WERI-Rb-1 (cell line): Measurements from ENCODE around the gene ABHD14A.
"Not testable (repeated sequence)": the region's sequence is repeated elsewhere in the genome, so short reads cannot be mapped to it uniquely, and the experiment has no call there.

Source experiments
- DNase-seq: peaks from one replicate; pipeline ENCODE4 v3.0.0-alpha.2; 2020
- H3K27ac ChIP-seq: fragments of 250-450 bp; sonication (Bioruptor Pico); 2 replicates; pipeline ENCODE4 v1.5.1; 2020; ENCODE audit warnings: mild to moderate bottlenecking, moderate library complexity
- H3K27me3 ChIP-seq: fragments of 250-450 bp; sonication (Bioruptor Pico); 2 replicates; pipeline ENCODE4 v1.5.1; 2021; ENCODE audit warnings: mild to moderate bottlenecking, low read depth, moderate library complexity; ENCODE audit not compliant: insufficient read depth, severe bottlenecking
- H3K36me3 ChIP-seq: fragments of 250-450 bp; sonication (Bioruptor Pico); 2 replicates; pipeline ENCODE4 v1.5.1; 2020; ENCODE audit warnings: mild to moderate bottlenecking, moderate library complexity
- H3K4me3 ChIP-seq: 2 replicates; pipeline ENCODE4 v1.5.1; 2011; ENCODE audit warnings: low read depth, mild to moderate bottlenecking, control low read depth, low read length
- H3K9me3 ChIP-seq: fragments of 250-450 bp; sonication (Bioruptor Pico); 2 replicates; pipeline ENCODE4 v1.5.1; 2021; ENCODE audit warnings: mild to moderate bottlenecking, moderate library complexity; ENCODE audit not compliant: severe bottlenecking
- TF ChIP-seq, protein P1 (sequence below): IDR thresholded peaks from 2 replicates; pipeline ENCODE4 v1.5.1; 2011; ENCODE audit warnings: low read depth, mild to moderate bottlenecking, control low read depth, inconsistent platforms, low read length

The ABHD14A gene

DNA sequence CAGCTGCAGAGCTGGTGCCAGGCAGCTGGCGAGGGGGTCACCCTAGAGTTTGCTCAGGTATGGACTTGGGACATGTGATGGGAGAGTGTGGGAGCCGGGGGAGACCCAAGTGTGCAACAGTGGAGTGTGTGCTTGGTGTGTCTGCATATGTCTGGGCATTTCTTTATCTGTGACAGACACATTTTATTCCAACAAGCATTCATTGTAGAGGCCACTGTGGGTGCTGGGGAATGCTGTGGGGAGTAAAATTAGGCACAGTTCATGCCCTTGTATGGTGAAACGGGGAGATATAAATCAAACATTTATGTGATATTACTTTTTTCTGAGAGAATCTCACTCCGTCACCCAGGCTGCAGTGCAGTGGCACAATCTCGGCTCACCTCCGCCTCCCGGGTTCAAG is 12.7 kb downstream of the ABHD14A start:
- H3K27ac ChIP-seq = no peak overlapping the region
- H3K27me3 ChIP-seq = no peaks in the 10 kb centered on the region
- no peak for DNase-seq

DNA sequence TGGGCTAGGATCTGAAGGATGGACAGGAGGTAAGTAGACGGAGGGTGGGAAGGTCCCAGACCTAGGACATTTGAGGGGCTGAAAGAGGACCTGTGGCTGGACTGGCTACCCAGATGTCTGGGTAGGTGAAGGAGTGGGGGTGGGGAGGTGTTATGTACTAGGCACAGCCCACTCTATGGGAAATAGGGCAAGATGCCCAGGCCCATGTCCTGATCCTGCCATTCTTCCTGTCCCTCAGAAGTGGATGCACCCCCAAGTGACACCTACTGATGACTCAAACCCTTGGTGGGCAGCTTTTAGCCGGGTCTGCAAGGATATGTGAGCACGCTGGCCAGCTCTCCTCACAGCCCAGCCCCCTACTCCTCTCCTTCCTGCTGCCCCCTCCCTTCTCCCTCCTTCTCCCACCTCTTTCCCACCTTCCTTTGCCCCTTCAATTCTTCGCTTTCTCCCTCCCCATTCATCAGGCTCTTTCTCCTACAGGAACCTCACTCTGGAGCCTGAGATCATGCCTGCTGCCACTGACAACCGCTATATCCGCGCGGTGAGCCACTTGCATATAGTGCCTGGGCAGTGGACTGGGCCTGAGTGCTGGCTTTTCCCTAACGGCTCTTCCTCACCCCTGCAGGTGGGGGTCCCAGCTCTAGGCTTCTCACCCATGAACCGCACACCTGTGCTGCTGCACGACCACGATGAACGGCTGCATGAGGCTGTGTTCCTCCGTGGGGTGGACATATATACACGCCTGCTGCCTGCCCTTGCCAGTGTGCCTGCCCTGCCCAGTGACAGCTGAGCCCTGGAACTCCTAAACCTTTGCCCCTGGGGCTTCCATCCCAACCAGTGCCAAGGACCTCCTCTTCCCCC is 13.7 kb downstream of the ABHD14A start:
- TF ChIP-seq, protein P1, sequence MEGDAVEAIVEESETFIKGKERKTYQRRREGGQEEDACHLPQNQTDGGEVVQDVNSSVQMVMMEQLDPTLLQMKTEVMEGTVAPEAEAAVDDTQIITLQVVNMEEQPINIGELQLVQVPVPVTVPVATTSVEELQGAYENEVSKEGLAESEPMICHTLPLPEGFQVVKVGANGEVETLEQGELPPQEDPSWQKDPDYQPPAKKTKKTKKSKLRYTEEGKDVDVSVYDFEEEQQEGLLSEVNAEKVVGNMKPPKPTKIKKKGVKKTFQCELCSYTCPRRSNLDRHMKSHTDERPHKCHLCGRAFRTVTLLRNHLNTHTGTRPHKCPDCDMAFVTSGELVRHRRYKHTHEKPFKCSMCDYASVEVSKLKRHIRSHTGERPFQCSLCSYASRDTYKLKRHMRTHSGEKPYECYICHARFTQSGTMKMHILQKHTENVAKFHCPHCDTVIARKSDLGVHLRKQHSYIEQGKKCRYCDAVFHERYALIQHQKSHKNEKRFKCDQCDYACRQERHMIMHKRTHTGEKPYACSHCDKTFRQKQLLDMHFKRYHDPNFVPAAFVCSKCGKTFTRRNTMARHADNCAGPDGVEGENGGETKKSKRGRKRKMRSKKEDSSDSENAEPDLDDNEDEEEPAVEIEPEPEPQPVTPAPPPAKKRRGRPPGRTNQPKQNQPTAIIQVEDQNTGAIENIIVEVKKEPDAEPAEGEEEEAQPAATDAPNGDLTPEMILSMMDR = no peak
- no peak for DNase-seq
- Histone ChIP-seq H3K27ac (no peak overlapping the region), H3K4me3 (no peak overlapping the region), H3K36me3 (peaks cover 31% of the 10 kb centered on the region), H3K27me3 (no peaks in the 10 kb centered on the region), H3K9me3 (no peaks in the 10 kb centered on the region)

More for the DNA sequence above, 12.7 kb downstream of the ABHD14A start:
- H3K36me3 ChIP-seq = peaks cover 22% of the 10 kb centered on the region
- TF ChIP-seq, protein P1 = no peak
- no peaks in the 10 kb centered on the region for H3K9me3 ChIP-seq
- H3K4me3 ChIP-seq = no peak overlapping the region

DNA sequence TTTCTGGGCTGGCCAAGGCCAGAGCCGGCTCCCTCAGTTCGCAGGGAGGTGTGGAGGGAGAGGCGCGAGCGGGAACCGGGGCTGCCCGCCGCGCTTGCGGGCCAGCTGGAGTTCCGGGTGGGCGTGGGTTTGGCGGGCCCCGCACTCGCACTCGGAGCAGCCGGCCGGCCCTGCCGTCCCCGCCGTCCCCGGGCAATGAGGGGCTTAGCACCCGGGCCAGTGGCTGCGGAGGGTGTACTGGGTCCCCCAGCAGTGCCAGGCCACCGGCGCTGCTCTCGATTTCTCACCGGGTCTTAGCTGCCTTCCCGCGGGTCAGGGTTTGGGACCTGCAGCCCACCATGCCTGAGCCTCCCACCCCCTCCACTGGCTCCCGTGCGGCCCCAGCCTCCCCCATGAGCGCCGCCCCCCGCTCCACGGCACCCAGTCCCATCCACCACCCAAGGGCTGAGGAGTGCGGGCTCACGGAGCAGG is 15.7 kb downstream of the ABHD14A start:
- H3K36me3 ChIP-seq = peaks cover 52% of the 10 kb centered on the region
- H3K27ac ChIP-seq, H3K27me3 ChIP-seq, DNase-seq, H3K9me3 ChIP-seq, H3K4me3 ChIP-seq: not testable (repeated sequence)

DNA sequence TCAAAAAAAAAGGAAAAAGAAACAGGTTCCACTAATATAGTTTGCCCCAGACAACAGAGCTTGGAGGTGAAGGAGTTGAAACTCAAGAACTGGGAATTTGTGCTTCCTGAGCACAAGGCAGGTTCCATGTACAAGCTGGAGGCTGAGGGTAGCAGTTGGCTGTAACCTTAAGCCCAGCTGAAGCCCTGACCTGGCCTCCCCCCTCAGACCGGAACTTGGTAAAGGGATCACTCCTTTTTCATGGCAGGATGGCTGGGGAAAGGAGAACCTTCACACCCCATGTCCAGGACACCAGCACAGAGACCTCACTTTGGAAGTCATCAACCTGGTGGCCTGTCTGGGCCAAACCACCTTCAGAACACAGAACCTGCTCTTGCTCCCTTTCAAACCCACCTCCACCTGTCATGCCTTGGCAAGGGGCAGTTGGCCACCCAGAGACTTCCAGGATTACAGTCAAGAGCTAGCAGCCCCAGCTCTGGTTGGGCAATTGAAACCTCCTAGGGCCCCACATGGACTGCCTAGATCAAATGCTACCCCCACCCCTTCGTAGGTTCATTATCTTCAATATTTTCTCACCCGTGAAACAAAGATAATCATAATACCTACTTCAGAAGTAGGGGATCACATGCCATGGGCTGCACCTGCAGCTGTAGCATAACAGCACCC is 17.3 kb downstream of the ABHD14A start:
- peaks cover 53% of the 10 kb centered on the region for H3K36me3 ChIP-seq
- no peaks in the 10 kb centered on the region for H3K27me3 ChIP-seq
- H3K4me3 ChIP-seq = no peak overlapping the region
- no peaks in the 10 kb centered on the region for H3K9me3 ChIP-seq
- no peak for DNase-seq
- H3K27ac ChIP-seq = no peak overlapping the region; the same call in 1 of the 2 replicates
- TF ChIP-seq, protein P1 = no peak

DNA sequence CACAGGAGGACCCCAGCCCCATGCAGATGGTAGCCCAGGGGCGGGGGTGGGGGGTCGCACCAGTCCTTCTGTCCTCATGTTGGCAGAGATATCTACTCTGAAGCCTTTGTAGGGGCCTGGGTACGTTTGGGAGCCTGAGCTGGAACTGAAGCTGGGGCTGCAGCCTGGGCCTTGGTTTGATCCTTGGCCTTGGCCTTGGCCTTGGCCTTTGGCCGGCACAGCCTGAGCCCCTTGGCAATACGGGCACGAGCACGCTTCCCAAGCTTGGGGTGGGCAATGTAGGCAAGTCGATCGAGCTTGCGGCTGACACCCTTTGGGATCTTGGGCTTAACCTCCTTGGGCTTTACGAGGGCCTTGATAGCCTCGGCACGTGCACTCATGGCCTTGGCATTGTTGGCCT is 18.8 kb downstream of the ABHD14A start:
- H3K4me3 ChIP-seq, H3K9me3 ChIP-seq, H3K27ac ChIP-seq, DNase-seq, H3K27me3 ChIP-seq: not testable (repeated sequence)
- H3K36me3 ChIP-seq = peaks cover 53% of the 10 kb centered on the region

DNA sequence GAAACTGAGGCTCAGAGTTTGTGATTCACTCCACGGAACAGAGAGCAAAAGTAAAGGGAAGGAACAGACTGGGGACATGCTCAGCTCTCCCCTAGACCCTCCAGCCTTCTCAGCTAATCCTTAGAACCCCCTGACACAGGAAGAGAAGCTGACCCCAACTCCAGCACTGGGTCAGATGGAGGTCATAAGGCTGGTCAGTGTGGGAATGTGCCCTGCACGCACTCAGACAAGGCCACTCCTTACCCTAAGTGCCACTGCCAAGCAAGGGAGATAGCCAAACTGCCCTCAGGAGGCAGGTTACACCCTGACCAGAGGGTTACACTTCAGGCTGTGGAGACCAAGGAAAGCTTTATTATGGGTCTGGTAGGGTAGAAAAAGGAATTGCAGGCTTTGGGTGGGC is 19.7 kb downstream of the ABHD14A start:
- Histone ChIP-seq H3K27me3 (no peaks in the 10 kb centered on the region), H3K27ac (peak overlapping the region; percentile 94; the same call in 1 of the 2 replicates), H3K4me3 (peak overlapping the region; percentile 99), H3K9me3 (no peaks in the 10 kb centered on the region), H3K36me3 (peaks cover 46% of the 10 kb centered on the region)
- no peak for DNase-seq
- TF ChIP-seq, protein P1 = no peak
